Measurements from ENCODE around the gene AADAC.

AADAC gene

GRCh38 chr3:151859905-151860304 lies 46.0 kb downstream of the AADAC start:
- H3K27ac ChIP-seq, result no peak overlapping the region
- TF ChIP-seq, protein P1, sequence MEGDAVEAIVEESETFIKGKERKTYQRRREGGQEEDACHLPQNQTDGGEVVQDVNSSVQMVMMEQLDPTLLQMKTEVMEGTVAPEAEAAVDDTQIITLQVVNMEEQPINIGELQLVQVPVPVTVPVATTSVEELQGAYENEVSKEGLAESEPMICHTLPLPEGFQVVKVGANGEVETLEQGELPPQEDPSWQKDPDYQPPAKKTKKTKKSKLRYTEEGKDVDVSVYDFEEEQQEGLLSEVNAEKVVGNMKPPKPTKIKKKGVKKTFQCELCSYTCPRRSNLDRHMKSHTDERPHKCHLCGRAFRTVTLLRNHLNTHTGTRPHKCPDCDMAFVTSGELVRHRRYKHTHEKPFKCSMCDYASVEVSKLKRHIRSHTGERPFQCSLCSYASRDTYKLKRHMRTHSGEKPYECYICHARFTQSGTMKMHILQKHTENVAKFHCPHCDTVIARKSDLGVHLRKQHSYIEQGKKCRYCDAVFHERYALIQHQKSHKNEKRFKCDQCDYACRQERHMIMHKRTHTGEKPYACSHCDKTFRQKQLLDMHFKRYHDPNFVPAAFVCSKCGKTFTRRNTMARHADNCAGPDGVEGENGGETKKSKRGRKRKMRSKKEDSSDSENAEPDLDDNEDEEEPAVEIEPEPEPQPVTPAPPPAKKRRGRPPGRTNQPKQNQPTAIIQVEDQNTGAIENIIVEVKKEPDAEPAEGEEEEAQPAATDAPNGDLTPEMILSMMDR (conservative IDR thresholded peaks at IDR 0.05), result no peak

- TF ChIP-seq, protein P1 (conservative IDR thresholded peaks at IDR 0.05), result no peak
- H3K27ac ChIP-seq, result no peak overlapping the region
Observed at GRCh38 chr3:151863611-151864010, 49.7 kb downstream of the AADAC start.

DNA sequence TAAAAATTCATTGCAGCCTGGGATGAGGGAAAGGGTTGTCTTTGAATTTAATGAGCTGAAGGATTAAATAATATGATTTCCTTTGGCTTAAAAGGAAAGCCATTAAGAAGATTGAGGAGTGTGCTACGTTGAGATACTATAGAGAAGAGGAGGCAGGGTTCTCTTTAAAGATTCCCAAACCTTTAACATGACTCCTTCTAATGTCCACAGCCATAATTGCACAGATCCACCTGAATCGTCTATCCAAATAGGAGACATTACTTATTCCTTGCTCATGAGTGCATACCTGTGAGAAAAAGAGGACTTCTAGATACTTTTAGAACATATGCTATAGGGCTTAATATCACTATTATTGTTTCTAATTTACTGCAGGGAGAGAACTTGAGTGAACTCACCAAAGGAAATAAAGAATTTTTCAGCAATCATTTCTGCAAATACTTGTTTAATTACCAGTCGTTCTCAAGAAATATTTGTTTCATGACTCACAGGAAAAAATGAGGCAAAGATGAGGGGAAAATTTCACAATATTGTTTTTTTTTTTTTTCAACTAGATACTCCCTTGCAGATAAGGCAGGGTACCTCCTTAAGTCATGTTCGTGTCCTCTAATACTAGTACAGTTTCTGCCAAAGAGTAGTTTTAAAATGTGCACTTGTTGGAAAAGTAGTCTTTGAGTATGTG lies 50.6 kb downstream of the AADAC start:
- TF ChIP-seq, protein P1 (conservative IDR thresholded peaks at IDR 0.05), result no peak
- H3K27ac ChIP-seq, result no peak overlapping the region

DNA sequence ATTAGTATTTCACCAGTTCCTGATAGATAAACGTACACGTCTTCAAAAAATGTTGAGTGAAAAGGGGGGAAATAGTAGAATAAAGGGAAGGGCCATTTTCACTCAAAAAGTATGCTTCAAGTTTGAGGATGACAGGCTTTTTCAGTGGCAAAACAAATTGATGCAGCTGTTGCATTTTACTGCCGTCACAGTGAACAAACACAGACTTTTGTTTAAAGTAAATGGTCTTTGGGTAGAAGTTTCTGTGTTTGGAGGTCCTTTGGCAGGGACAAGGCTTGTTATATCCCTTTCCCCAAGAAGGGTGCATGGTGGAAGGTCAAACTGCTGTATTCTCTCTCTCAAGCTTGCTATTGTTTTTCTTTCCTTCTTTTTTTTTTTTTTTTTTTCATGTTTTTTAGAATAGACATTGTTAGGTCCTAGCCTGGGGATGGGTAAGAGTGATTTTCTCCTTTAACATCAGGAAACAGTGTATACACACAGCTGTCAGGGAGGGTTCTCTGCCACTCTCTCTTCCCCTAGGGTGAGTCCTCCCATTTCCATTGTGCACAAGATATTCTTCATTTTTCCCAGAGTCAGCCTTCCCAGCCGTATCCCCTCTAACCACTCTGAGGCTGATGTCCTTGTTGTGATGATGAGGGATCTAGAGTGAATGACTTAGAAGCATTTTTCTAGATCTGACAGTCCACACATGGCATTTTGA lies 52.9 kb downstream of the AADAC start:
- H3K27ac ChIP-seq, result no peak overlapping the region
- TF ChIP-seq, protein P1 (conservative IDR thresholded peaks at IDR 0.05), result no peak

GRCh38 chr3:151867666-151868065 lies 53.8 kb downstream of the AADAC start:
- TF ChIP-seq, protein P1 (conservative IDR thresholded peaks at IDR 0.05), result no peak
- H3K27ac ChIP-seq, result peak overlapping the region; percentile 59; the same call in 1 of the 2 replicates

DNA sequence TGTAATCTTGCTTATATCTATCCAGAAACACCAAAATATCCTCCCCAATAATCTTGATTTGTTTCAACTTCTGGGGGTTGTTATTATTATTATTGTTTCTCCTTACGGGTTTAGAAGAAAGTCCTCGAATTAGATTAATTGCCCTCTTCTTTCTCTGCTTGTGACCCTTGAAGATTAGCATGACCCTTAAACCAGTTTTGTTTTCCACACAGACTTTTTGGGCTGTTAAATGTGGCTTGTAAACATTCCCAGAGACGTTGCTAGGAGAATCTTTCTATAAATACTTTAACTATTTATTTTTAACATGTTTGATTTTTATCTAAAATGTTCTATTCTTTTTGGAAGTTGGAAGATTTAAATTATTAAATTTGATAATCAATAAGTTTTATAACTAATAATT lies 55.3 kb downstream of the AADAC start:
- peak overlapping the region; percentile 59 for H3K27ac ChIP-seq
- TF ChIP-seq, protein P1 (conservative IDR thresholded peaks at IDR 0.05), result no peak

GRCh38 chr3:151871639-151872468 lies 57.9 kb downstream of the AADAC start:
- TF ChIP-seq, protein P1 (conservative IDR thresholded peaks at IDR 0.05), result no peak
- no peak overlapping the region for H3K27ac ChIP-seq

Measured in VCaP (cell line).